ENCODE measurements around the gene MRPL47. TPM values are rescaled to one million over a fixed set of nuclear protein-coding genes. Genes with fewer than 3 reads are reported as not detected.

MRPL47 gene
- total and polyA plus RNA-seq, 9 of the 15 experiments (the other 6 are each of a cell fraction or from before 2014, with no cell fraction given), result 101 to 437 (median 141) TPM

DNA sequence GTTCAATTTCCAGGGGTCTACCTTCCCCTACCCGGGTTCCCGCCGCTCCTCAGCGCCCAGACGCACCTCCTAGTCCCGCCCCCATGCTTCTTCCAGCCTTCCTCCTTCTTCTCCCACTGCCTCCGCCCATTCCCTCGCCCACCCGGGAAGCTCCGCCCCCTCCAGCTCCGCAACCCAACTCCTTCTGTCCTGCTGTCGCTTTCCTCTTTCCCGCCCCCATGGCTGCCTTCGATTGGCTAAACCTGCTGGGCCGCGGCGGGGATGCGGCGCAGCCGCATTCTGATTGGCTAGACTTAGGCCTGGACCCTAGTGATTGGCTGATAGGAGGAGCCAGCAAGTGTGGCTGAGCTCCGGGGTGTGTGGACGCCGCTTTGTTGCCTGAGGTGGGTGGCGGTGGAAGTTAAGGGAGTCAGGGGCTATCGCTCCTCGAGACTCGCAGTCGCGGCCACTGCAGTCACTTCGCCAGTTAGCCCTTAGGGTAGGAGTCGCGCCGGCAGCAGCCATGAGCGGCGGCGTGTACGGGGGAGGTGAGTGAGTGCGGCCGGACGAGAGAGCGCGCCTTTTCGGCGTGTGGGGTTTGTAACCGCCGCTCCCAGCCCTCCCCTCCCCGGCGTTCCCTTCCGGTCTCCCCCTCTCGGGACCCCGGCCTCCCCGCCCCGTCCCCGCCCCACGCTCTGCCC lies 41.7 kb downstream of the MRPL47 start, which contains the start of gene ACTL6A (continued):
- TF ChIP-seq SIN3A (IDR thresholded peaks at IDR 0.05; ENCODE audit: borderline replicate concordance in 2 of 2, control insufficient read depth in 1 of 2, low read depth in 2 of 2, low read length in 2 of 2), result 0 out of 4 replicates have a peak, but pooled peaks of 1 of the 2 experiments have one; percentile 43
- TF ChIP-seq POLR2G (IDR thresholded peaks at IDR 0.05; ENCODE audit: low read depth, low read length), result peak; percentile 95
- no peak for TF ChIP-seq ZNF384 (IDR thresholded peaks at IDR 0.05; ENCODE audit: low read depth, low read length)
- TF ChIP-seq, protein P1, sequence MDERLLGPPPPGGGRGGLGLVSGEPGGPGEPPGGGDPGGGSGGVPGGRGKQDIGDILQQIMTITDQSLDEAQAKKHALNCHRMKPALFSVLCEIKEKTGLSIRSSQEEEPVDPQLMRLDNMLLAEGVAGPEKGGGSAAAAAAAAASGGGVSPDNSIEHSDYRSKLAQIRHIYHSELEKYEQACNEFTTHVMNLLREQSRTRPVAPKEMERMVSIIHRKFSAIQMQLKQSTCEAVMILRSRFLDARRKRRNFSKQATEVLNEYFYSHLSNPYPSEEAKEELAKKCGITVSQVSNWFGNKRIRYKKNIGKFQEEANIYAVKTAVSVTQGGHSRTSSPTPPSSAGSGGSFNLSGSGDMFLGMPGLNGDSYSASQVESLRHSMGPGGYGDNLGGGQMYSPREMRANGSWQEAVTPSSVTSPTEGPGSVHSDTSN (CRISPR knock-in tag; IDR thresholded peaks at IDR 0.05; ENCODE audit: low read depth), result no peak
- TF ChIP-seq, protein P1 (tag; conservative IDR thresholded peaks at IDR 0.05; ENCODE audit: low read depth), result peak; percentile 90
- peak; percentile 65 for TF ChIP-seq C11orf30 (IDR thresholded peaks at IDR 0.05; ENCODE audit: low read depth)
- TF ChIP-seq TRIM28 (IDR thresholded peaks at IDR 0.05), result 0 out of 2 replicates have a peak, but pooled peaks have one; percentile 20
- TF ChIP-seq, protein P2, sequence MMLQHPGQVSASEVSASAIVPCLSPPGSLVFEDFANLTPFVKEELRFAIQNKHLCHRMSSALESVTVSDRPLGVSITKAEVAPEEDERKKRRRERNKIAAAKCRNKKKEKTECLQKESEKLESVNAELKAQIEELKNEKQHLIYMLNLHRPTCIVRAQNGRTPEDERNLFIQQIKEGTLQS (IDR thresholded peaks at IDR 0.05), result no peak
- TF ChIP-seq, protein P2 (CRISPR knock-in tag; conservative IDR thresholded peaks at IDR 0.05), result 0 out of 2 replicates have a peak, but pooled peaks have one; percentile 33
- 0 out of 2 replicates have a peak, but pooled peaks have one; percentile 47 for TF ChIP-seq CC2D1A (IDR thresholded peaks at IDR 0.05)
- TF ChIP-seq ZNF395 (CRISPR knock-in tag; IDR thresholded peaks at IDR 0.05), result peak; percentile 74; the same call in 1 of the 2 replicates
- TF ChIP-seq TCF3 (CRISPR knock-in tag; IDR thresholded peaks at IDR 0.05), result no peak
- no peak for TF ChIP-seq ZNF707 (CRISPR knock-in tag; conservative IDR thresholded peaks at IDR 0.05)
- TF ChIP-seq ZSCAN29 (IDR thresholded peaks at IDR 0.05), result 0 out of 2 replicates have a peak, but pooled peaks have one; percentile 13
- TF ChIP-seq EGR1 (conservative IDR thresholded peaks at IDR 0.05), result peak; percentile 96
- no peak for TF ChIP-seq NR4A1 (CRISPR knock-in tag; IDR thresholded peaks at IDR 0.05)
- no peak for TF ChIP-seq NR4A1 (tag; IDR thresholded peaks at IDR 0.05)
- no peak for TF ChIP-seq TSC22D4 (tag; IDR thresholded peaks at IDR 0.05)
- peak; percentile 59 for TF ChIP-seq VEZF1 (CRISPR knock-in tag; IDR thresholded peaks at IDR 0.05)
- TF ChIP-seq, protein P3, sequence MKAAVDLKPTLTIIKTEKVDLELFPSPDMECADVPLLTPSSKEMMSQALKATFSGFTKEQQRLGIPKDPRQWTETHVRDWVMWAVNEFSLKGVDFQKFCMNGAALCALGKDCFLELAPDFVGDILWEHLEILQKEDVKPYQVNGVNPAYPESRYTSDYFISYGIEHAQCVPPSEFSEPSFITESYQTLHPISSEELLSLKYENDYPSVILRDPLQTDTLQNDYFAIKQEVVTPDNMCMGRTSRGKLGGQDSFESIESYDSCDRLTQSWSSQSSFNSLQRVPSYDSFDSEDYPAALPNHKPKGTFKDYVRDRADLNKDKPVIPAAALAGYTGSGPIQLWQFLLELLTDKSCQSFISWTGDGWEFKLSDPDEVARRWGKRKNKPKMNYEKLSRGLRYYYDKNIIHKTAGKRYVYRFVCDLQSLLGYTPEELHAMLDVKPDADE (conservative IDR thresholded peaks at IDR 0.05; ENCODE audit: control insufficient read depth, low read depth, low read length), result peak; percentile 47; the same call in 1 of the 2 replicates
- peak; percentile 20; the same call in 1 of the 2 replicates for TF ChIP-seq HLTF (IDR thresholded peaks at IDR 0.05)
